ENCODE results near the gene OR2V1. TPM values are rescaled to one million over a fixed set of nuclear protein-coding genes. Genes with fewer than 3 reads are reported as not detected.
"Not testable (repeated sequence)": the region's sequence is repeated elsewhere in the genome, so short reads cannot be mapped to it uniquely, and the experiment has no call there.

OR2V1 gene
- total and polyA plus RNA-seq, 3 donors from 2014 or later, result not detected

- Histone ChIP-seq H3K27me3 (no peaks in the 10 kb centered on the region), H3K9me3 (no peaks in the 10 kb centered on the region), H3K36me3 (ENCODE audit: low read depth, missing control alignments) (no peaks in the 10 kb centered on the region), H3K4me3 (no peak overlapping the region), H3K4me1 (no peaks in the 10 kb centered on the region), H3K27ac (no peak overlapping the region)
- no peak for TF ChIP-seq POLR2A (IDR thresholded peaks at IDR 0.05)
- TF ChIP-seq CTCF (IDR thresholded peaks at IDR 0.05), result no peak
- DNase-seq, result no peak
- WGBS, 2 donors, result 80 to 82% methylated on average over 12 to 14 of the region's 14 CpGs
- intact Hi-C loops (cut with DNase I; ENCODE audit: low total_unique reads), result no loop called here
Measured at GRCh38 chr5:181108578-181109165, 22.3 kb downstream of the OR2V1 start.

GRCh38 chr5:181107699-181108098 is 23.3 kb downstream of the OR2V1 start:
- Histone ChIP-seq H3K4me1 (no peaks in the 10 kb centered on the region), H3K27me3 (no peaks in the 10 kb centered on the region), H3K36me3 (ENCODE audit: low read depth, missing control alignments) (no peaks in the 10 kb centered on the region), H3K27ac (no peak overlapping the region), H3K9me3 (no peaks in the 10 kb centered on the region), H3K4me3 (no peak overlapping the region)
- intact Hi-C loops (cut with DNase I; ENCODE audit: low total_unique reads), result no loop called here
- 74 to 77% methylated on average over 9 of the region's 9 CpGs for WGBS, 2 donors
- no peak for TF ChIP-seq POLR2A (IDR thresholded peaks at IDR 0.05)
- TF ChIP-seq CTCF (IDR thresholded peaks at IDR 0.05), result no peak
- DNase-seq, result no peak

GRCh38 chr5:181105391-181106025 is 25.5 kb downstream of the OR2V1 start:
- H3K27ac ChIP-seq, result no peak overlapping the region
- no peaks in the 10 kb centered on the region for H3K9me3 ChIP-seq
- H3K36me3 ChIP-seq (ENCODE audit: low read depth, missing control alignments), result no peaks in the 10 kb centered on the region
- no peaks in the 10 kb centered on the region for H3K4me1 ChIP-seq
- TF ChIP-seq POLR2A (IDR thresholded peaks at IDR 0.05) (no peak), CTCF (IDR thresholded peaks at IDR 0.05) (no peak)
- no peaks in the 10 kb centered on the region for H3K27me3 ChIP-seq
- WGBS, 2 donors, result 32 to 84% methylated on average over 7 of the region's 7 CpGs
- intact Hi-C loops (cut with DNase I; ENCODE audit: low total_unique reads), result no loop called here
- no peak overlapping the region for H3K4me3 ChIP-seq
- no peak for DNase-seq

- DNase-seq; H3K27ac ChIP-seq; H3K9me3 ChIP-seq; intact Hi-C loops (cut with DNase I; ENCODE audit: low total_unique reads); H3K27me3 ChIP-seq; H3K4me1 ChIP-seq; H3K36me3 ChIP-seq (ENCODE audit: low read depth, missing control alignments); H3K4me3 ChIP-seq: not testable (repeated sequence)
- WGBS, 2 donors, result 20 to 70% methylated on average over 1 to 20 of the region's 20 CpGs
Measured at GRCh38 chr5:181104606-181105390, 26.2 kb downstream of the OR2V1 start.

- H3K27ac ChIP-seq; DNase-seq; intact Hi-C loops (cut with DNase I; ENCODE audit: low total_unique reads); H3K4me1 ChIP-seq; H3K9me3 ChIP-seq; H3K4me3 ChIP-seq; H3K36me3 ChIP-seq (ENCODE audit: low read depth, missing control alignments); H3K27me3 ChIP-seq: not testable (repeated sequence)
- 7% methylated on average over 5 of the region's 5 CpGs; no CpG with 5 or more reads in 1 of the 2 donors for WGBS, 2 donors
Measured at GRCh38 chr5:181104259-181104568, 26.8 kb downstream of the OR2V1 start.

GRCh38 chr5:181101930-181102674 is 28.9 kb downstream of the OR2V1 start:
- WGBS, 2 donors, result no CpG with 5 or more reads among the region's 30 CpGs
- H3K27me3 ChIP-seq; intact Hi-C loops (cut with DNase I; ENCODE audit: low total_unique reads); H3K36me3 ChIP-seq (ENCODE audit: low read depth, missing control alignments); DNase-seq; H3K27ac ChIP-seq; H3K9me3 ChIP-seq; H3K4me3 ChIP-seq; H3K4me1 ChIP-seq: not testable (repeated sequence)

GRCh38 chr5:181101030-181101641 is 29.8 kb downstream of the OR2V1 start:
- not testable (repeated sequence) for DNase-seq, H3K27me3 ChIP-seq
- no CpG with 5 or more reads among the region's 54 CpGs for whole genome bisulfite sequencing, 2 donors

More at GRCh38 chr5:181101030-181101641, 29.8 kb downstream of the OR2V1 start:
- H3K27ac ChIP-seq; H3K4me1 ChIP-seq; H3K4me3 ChIP-seq; H3K9me3 ChIP-seq; H3K36me3 ChIP-seq (ENCODE audit: low read depth, missing control alignments); intact Hi-C loops (cut with DNase I; ENCODE audit: low total_unique reads): not testable (repeated sequence)

Data from testis (tissue), 3 donors.